ENCODE measurements around the gene RHOBTB3. TPM values are rescaled to one million over a fixed set of nuclear protein-coding genes. Genes with fewer than 3 reads are reported as not detected.

The RHOBTB3 gene
- total and polyA plus RNA-seq, 10 of the 15 experiments (the other 5 are each of a cell fraction or from before 2014, with no cell fraction given) = 3.6 to 42.8 (median 8.4) TPM

GRCh38 chr5:95763941-95764340 is 32.8 kb downstream of the RHOBTB3 start:
- ChIA-PET POLR2A (interaction anchor here (0.6 to 1.2 kb wide), 3 partner anchors 74 to 1403 kb away, joined by 3 to 4 read pairs (median 4); no protein-coding TSS in a partner anchor), SMC1A (ENCODE audit: uncharacterized antibody, unreplicated experiment) (interaction anchor here (0.5 to 1.1 kb wide), 4 partner anchors 25 to 797 kb away, joined by 3 read pairs; no protein-coding TSS in a partner anchor), RAD21 (ENCODE audit: unreplicated experiment) (no interaction called here), CTCF (interaction anchor here (0.6 kb wide), 1 partner anchor 39 kb away, joined by 3 read pairs; no protein-coding TSS in a partner anchor)
- intact Hi-C loops (cut with micrococcal nuclease; ENCODE audit: unreplicated experiment) = no loop called here
- no peak overlapping the region for H2AFZ ChIP-seq (ENCODE audit: control insufficient read depth, low read depth, low read length)
- FAIRE-seq = no peak
- no peak for DNase-seq (ENCODE audit: low read depth, low spot score)
- no peaks in the 10 kb centered on the region for H3K9me3 ChIP-seq (replicated peaks; ENCODE audit: control insufficient read depth, insufficient read depth, low read length)
- no peak overlapping the region for H3K9ac ChIP-seq (ENCODE audit: control insufficient read depth, insufficient read depth, low read length)
- H4K20me1 ChIP-seq (ENCODE audit: control insufficient read depth, insufficient read depth) = no peaks in the 10 kb centered on the region
- H3K27me3 ChIP-seq (replicated peaks in 1 of 2; ENCODE audit: control insufficient read depth in 2 of 2, insufficient read depth in 2 of 2, low read length in 1 of 2) = no peaks in the 10 kb centered on the region
- H3K79me2 ChIP-seq (ENCODE audit: control insufficient read depth, insufficient read depth, low read length) = no peaks in the 10 kb centered on the region
- H3K4me1 ChIP-seq (ENCODE audit: control insufficient read depth, insufficient read depth, low read length) = peaks cover 16% of the 10 kb centered on the region
- no peak overlapping the region for H3K4me2 ChIP-seq (ENCODE audit: control insufficient read depth, insufficient read depth)
- 92% methylated on average over 6 of the region's 6 CpGs for WGBS (ENCODE audit: insufficient coverage, insufficient replicate concordance, low lambda C conversion rate, missing lambda C conversion rate)
- no peak overlapping the region for H3K27ac ChIP-seq (ENCODE audit: control insufficient read depth, insufficient read depth)
- BruUV-seq (replicated peaks) = no TSS peak
- TF ChIP-seq NBN (IDR thresholded peaks at IDR 0.05) = no peak
- no peak for TF ChIP-seq MTA3 (IDR thresholded peaks at IDR 0.05; ENCODE audit: borderline replicate concordance, low read length)
- no peak overlapping the region for H3K4me3 ChIP-seq
- in situ Hi-C loops (cut with MboI) = no loop called here
- ATAC-seq = no peak
- no peaks in the 10 kb centered on the region for H3K36me3 ChIP-seq (ENCODE audit: control insufficient read depth in 2 of 2, insufficient read depth in 2 of 2, low read length in 1 of 2)

GRCh38 chr5:95768731-95769130 is 37.6 kb downstream of the RHOBTB3 start:
- Histone ChIP-seq H3K4me2 (ENCODE audit: control insufficient read depth, insufficient read depth) (no peak overlapping the region), H3K4me1 (ENCODE audit: control insufficient read depth, insufficient read depth, low read length) (peaks cover 4% of the 10 kb centered on the region; the same call in 1 of the 2 replicates), H3K79me2 (ENCODE audit: control insufficient read depth, insufficient read depth, low read length) (no peaks in the 10 kb centered on the region), H4K20me1 (ENCODE audit: control insufficient read depth, insufficient read depth) (no peaks in the 10 kb centered on the region), H3K36me3 (ENCODE audit: control insufficient read depth in 2 of 2, insufficient read depth in 2 of 2, low read length in 1 of 2) (no peaks in the 10 kb centered on the region), H3K27me3 (replicated peaks in 1 of 2; ENCODE audit: control insufficient read depth in 2 of 2, insufficient read depth in 2 of 2, low read length in 1 of 2) (no peaks in the 10 kb centered on the region), H2AFZ (ENCODE audit: control insufficient read depth, low read depth, low read length) (no peak overlapping the region), H3K4me3 (no peak overlapping the region), H3K9me3 (replicated peaks; ENCODE audit: control insufficient read depth, insufficient read depth, low read length) (no peaks in the 10 kb centered on the region), H3K27ac (ENCODE audit: control insufficient read depth, insufficient read depth) (no peak overlapping the region), H3K9ac (ENCODE audit: control insufficient read depth, insufficient read depth, low read length) (no peak overlapping the region)
- SMC1A ChIA-PET (ENCODE audit: uncharacterized antibody, unreplicated experiment) = interaction anchor here (0.6 to 5.3 kb wide), 13 partner anchors 10 to 127 kb away, joined by 3 to 52 read pairs (median 4); partner anchors contain the start of gene GLRX
- BruUV-seq (replicated peaks) = no TSS peak
- TF ChIP-seq SMARCA5 (IDR thresholded peaks at IDR 0.05) (no peak), RELB (IDR thresholded peaks at IDR 0.05; ENCODE audit: low read depth) (no peak), FOXK2 (IDR thresholded peaks at IDR 0.05) (no peak), BRCA1 (IDR thresholded peaks at IDR 0.05; ENCODE audit: low read depth, low read length) (no peak), EGR1 (IDR thresholded peaks at IDR 0.05; ENCODE audit: borderline replicate concordance in 1 of 2, low read depth in 2 of 2, low read length in 2 of 2) (no peak), BHLHE40 (IDR thresholded peaks at IDR 0.05; ENCODE audit: borderline replicate concordance in 1 of 2, low read depth in 2 of 2, low read length in 1 of 2) (no peak), SUZ12 (IDR thresholded peaks at IDR 0.05; ENCODE audit: unreplicated experiment) (no peak), NBN (IDR thresholded peaks at IDR 0.05) (no peak), GATAD2B (conservative IDR thresholded peaks at IDR 0.05; ENCODE audit: low read depth) (no peak)
- FAIRE-seq (no peak), ATAC-seq (no peak), DNase-seq (ENCODE audit: low read depth, low spot score) (no peak)
- RAD21 ChIA-PET (ENCODE audit: unreplicated experiment) = interaction anchor here (1.1 to 2.1 kb wide), 5 partner anchors 12 to 105 kb away, joined by 3 to 9 read pairs (median 4); no protein-coding TSS in a partner anchor
- CTCF ChIA-PET = interaction anchor here (0.5 to 6.3 kb wide), 6 partner anchors 12 to 182 kb away, joined by 3 to 61 read pairs (median 12); partner anchors contain the start of gene RFESD
- intact Hi-C loops (cut with micrococcal nuclease; ENCODE audit: unreplicated experiment) = no loop called here
- in situ Hi-C loops (cut with MboI) = no loop called here
- POLR2A ChIA-PET = interaction anchor here (0.7 to 0.9 kb wide), 2 partner anchors 9 to 105 kb away, joined by 3 read pairs; no protein-coding TSS in a partner anchor
- WGBS (ENCODE audit: insufficient coverage, insufficient replicate concordance, low lambda C conversion rate, missing lambda C conversion rate) = 91% methylated on average over 9 of the region's 9 CpGs
